OCI-M2 (cell line): ENCODE data around the gene CACNA2D4.

Experiments used
- DNase-seq: peaks from one replicate; lab custom pipeline; 2025; ENCODE audit not compliant: unreplicated experiment; lab: John Stamatoyannopoulos, UW

The CACNA2D4 gene

GRCh38 chr12:1804545-1805332, 113.7 kb downstream of the CACNA2D4 start:
- DNase-seq = no peak

- DNase-seq = no peak
Observed at GRCh38 chr12:1803736-1804135, 114.7 kb downstream of the CACNA2D4 start.

- no peak for DNase-seq
Observed at GRCh38 chr12:1801303-1801975, 117.0 kb downstream of the CACNA2D4 start.

GRCh38 chr12:1800401-1801302, 117.8 kb downstream of the CACNA2D4 start:
- DNase-seq = no peak

- no peak for DNase-seq
Observed at GRCh38 chr12:1799882-1800400, 118.5 kb downstream of the CACNA2D4 start.

GRCh38 chr12:1799051-1799881, 119.2 kb downstream of the CACNA2D4 start:
- no peak for DNase-seq

- no peak for DNase-seq
Observed at GRCh38 chr12:1798641-1799020, 119.8 kb downstream of the CACNA2D4 start.

- DNase-seq = no peak
Observed at GRCh38 chr12:1797991-1798640, 120.3 kb downstream of the CACNA2D4 start.

- DNase-seq = no peak
Observed at GRCh38 chr12:1797011-1797901, 121.2 kb downstream of the CACNA2D4 start.

- DNase-seq = no peak
Observed at GRCh38 chr12:1796515-1797010, 121.9 kb downstream of the CACNA2D4 start.

GRCh38 chr12:1795785-1796514, 122.5 kb downstream of the CACNA2D4 start:
- DNase-seq = no peak

- DNase-seq = no peak
Observed at GRCh38 chr12:1795221-1795784, 123.1 kb downstream of the CACNA2D4 start.

- DNase-seq = no peak
Observed at GRCh38 chr12:1794440-1795090, 123.9 kb downstream of the CACNA2D4 start.

GRCh38 chr12:1793426-1794210, 124.8 kb downstream of the CACNA2D4 start:
- no peak for DNase-seq

- no peak for DNase-seq
Observed at GRCh38 chr12:1792406-1792805, 126.0 kb downstream of the CACNA2D4 start.

- DNase-seq = no peak
Observed at GRCh38 chr12:1791104-1791841, 127.2 kb downstream of the CACNA2D4 start.
